ENCODE measurements around the gene FAM234A. TPM values are rescaled to one million over a fixed set of nuclear protein-coding genes. Genes with fewer than 3 reads are reported as not detected.

The FAM234A gene
- polyA plus RNA-seq, 2 of the 4 experiments (the other 2 are of a cell fraction) = 25.6 to 53.3 TPM

- TF ChIP-seq, protein P1, sequence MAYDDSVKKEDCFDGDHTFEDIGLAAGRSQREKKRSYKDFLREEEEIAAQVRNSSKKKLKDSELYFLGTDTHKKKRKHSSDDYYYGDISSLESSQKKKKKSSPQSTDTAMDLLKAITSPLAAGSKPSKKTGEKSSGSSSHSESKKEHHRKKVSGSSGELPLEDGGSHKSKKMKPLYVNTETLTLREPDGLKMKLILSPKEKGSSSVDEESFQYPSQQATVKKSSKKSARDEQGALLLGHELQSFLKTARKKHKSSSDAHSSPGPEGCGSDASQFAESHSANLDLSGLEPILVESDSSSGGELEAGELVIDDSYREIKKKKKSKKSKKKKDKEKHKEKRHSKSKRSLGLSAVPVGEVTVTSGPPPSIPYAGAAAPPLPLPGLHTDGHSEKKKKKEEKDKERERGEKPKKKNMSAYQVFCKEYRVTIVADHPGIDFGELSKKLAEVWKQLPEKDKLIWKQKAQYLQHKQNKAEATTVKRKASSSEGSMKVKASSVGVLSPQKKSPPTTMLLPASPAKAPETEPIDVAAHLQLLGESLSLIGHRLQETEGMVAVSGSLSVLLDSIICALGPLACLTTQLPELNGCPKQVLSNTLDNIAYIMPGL (CRISPR knock-in tag; IDR thresholded peaks at IDR 0.05; ENCODE audit: borderline replicate concordance) = no peak
- no peak for TF ChIP-seq FOXS1 (CRISPR knock-in tag; IDR thresholded peaks at IDR 0.05)
These were observed 10.5 kb downstream of the FAM234A start (continued) for GRCh38 chr16:245105-245504.

DNA sequence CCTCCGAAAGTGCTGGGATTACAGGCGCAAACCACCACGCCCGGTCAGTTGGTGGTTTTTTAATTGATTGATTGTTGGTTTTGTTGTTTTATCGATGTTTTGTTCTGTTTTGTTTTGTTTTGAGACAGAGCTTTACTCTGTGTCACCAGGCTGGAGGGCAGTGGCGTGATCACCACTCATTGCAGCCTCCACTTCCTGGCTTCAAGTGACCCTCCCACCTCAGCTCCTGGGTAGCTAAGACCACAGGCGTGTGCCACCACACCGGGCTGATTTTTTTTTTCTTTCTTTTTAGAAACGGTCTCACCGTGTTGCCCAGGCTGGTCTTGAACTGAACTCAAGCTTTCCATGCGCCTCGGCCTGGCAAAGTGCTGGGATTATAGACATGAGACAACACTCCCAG is 12.4 kb downstream of the FAM234A start:
- ATAC-seq (no peak), DNase-seq (ENCODE audit: low read depth in 1 of 2, low spot score in 1 of 2) (no peak), FAIRE-seq (no peak)
- H3K27ac ChIP-seq = no peak overlapping the region
- POLR2A ChIA-PET = no interaction called here
- TF ChIP-seq, protein P1 (CRISPR knock-in tag; IDR thresholded peaks at IDR 0.05; ENCODE audit: borderline replicate concordance) = no peak
- TF ChIP-seq RNF2 (IDR thresholded peaks at IDR 0.05; ENCODE audit: borderline replicate concordance, low read depth) (no peak), EHMT2 (IDR thresholded peaks at IDR 0.05; ENCODE audit: low read depth) (no peak), RCOR1 (IDR thresholded peaks at IDR 0.05; ENCODE audit: low read depth, low read length) (no peak), EHF (CRISPR knock-in tag; IDR thresholded peaks at IDR 0.05) (no peak)
- TF ChIP-seq, protein P2, sequence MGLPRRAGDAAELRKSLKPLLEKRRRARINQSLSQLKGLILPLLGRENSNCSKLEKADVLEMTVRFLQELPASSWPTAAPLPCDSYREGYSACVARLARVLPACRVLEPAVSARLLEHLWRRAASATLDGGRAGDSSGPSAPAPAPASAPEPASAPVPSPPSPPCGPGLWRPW (IDR thresholded peaks at IDR 0.05) = no peak
- TF ChIP-seq, protein P3, sequence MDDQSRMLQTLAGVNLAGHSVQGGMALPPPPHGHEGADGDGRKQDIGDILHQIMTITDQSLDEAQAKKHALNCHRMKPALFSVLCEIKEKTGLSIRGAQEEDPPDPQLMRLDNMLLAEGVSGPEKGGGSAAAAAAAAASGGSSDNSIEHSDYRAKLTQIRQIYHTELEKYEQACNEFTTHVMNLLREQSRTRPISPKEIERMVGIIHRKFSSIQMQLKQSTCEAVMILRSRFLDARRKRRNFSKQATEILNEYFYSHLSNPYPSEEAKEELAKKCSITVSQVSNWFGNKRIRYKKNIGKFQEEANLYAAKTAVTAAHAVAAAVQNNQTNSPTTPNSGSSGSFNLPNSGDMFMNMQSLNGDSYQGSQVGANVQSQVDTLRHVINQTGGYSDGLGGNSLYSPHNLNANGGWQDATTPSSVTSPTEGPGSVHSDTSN (IDR thresholded peaks at IDR 0.05) = no peak
- TF ChIP-seq, protein P4, sequence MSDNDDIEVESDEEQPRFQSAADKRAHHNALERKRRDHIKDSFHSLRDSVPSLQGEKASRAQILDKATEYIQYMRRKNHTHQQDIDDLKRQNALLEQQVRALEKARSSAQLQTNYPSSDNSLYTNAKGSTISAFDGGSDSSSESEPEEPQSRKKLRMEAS (IDR thresholded peaks at IDR 0.05) = no peak
- no peak overlapping the region for H3K4me3 ChIP-seq
- H3K9me3 ChIP-seq = no peaks in the 10 kb centered on the region
- CTCF ChIA-PET = no interaction called here
- H3K4me2 ChIP-seq = no peak overlapping the region
- peaks cover 8% of the 10 kb centered on the region; the same call in 2 of the 3 replicates for H3K4me1 ChIP-seq
- WGBS (ENCODE audit: missing lambda C conversion rate) = 96% methylated on average over 12 of the region's 12 CpGs

GRCh38 chr16:249431-249830 is 14.8 kb downstream of the FAM234A start:
- Histone ChIP-seq H3K4me2 (no peak overlapping the region), H3K9me3 (no peaks in the 10 kb centered on the region), H3K4me3 (no peak overlapping the region), H3K4me1 (peaks cover 8% of the 10 kb centered on the region; the same call in 2 of the 3 replicates), H3K27ac (no peak overlapping the region)
- 84% methylated on average over 12 of the region's 12 CpGs for WGBS (ENCODE audit: missing lambda C conversion rate)
- ChIA-PET POLR2A (no interaction called here), CTCF (interaction anchor here (0.9 to 1.7 kb wide), 3 partner anchors 14 to 113 kb away, joined by 3 to 4 read pairs (median 3); partner anchors contain the start of gene HBQ1)
- DNase-seq (ENCODE audit: low read depth in 1 of 2, low spot score in 1 of 2) (no peak), ATAC-seq (no peak), FAIRE-seq (no peak)
- TF ChIP-seq MAFK (IDR thresholded peaks at IDR 0.05; ENCODE audit: partially characterized antibody) = no peak
- no peak for TF ChIP-seq RFX5 (IDR thresholded peaks at IDR 0.05)
- TF ChIP-seq CEBPB (IDR thresholded peaks at IDR 0.05) = 0 out of 4 replicates have a peak, but pooled peaks of 1 of the 2 experiments have one; percentile 13

GRCh38 chr16:252366-253337 is 18.0 kb downstream of the FAM234A start:
- Histone ChIP-seq H3K4me3 (no peak overlapping the region), H3K4me1 (peaks cover 8% of the 10 kb centered on the region; the same call in 2 of the 3 replicates), H3K4me2 (no peak overlapping the region), H3K27ac (no peak overlapping the region), H3K9me3 (no peaks in the 10 kb centered on the region)
- 88% methylated on average over 30 of the region's 30 CpGs for WGBS (ENCODE audit: missing lambda C conversion rate)
- ChIA-PET CTCF (interaction anchor here (0.7 kb wide), 1 partner anchor 207 kb away, joined by 3 read pairs; no protein-coding TSS in a partner anchor), POLR2A (no interaction called here)
- no peak for FAIRE-seq
- ATAC-seq = no peak
- DNase-seq (ENCODE audit: low read depth in 1 of 2, low spot score in 1 of 2) = no peak
- TF ChIP-seq, protein P4 (IDR thresholded peaks at IDR 0.05) = no peak
- TF ChIP-seq HEYL (CRISPR knock-in tag; IDR thresholded peaks at IDR 0.05) (no peak), ZC3H11A (IDR thresholded peaks at IDR 0.05) (no peak), POLR2A (IDR thresholded peaks at IDR 0.05; ENCODE audit: low read length) (no peak), HOXB5 (CRISPR knock-in tag; IDR thresholded peaks at IDR 0.05) (no peak), HOXB13 (CRISPR knock-in tag; IDR thresholded peaks at IDR 0.05; ENCODE audit: low read depth) (no peak), BHLHE40 (IDR thresholded peaks at IDR 0.05; ENCODE audit: low read depth, low read length) (no peak), BCL3 (IDR thresholded peaks at IDR 0.05) (no peak), ZNF302 (CRISPR knock-in tag; IDR thresholded peaks at IDR 0.05) (no peak)
- TF ChIP-seq, protein P2 (IDR thresholded peaks at IDR 0.05) = no peak
- TF ChIP-seq, protein P3 (IDR thresholded peaks at IDR 0.05) = no peak
